C4-2B (cell line): Measurements from ENCODE around the gene SPAG4.

Source experiments
- CTCF ChIP-seq: fragments of 450-650 bp; conservative IDR thresholded peaks from 2 replicates; pipeline ENCODE4 v1.5.1; 2017; ENCODE audit warnings: mild to moderate bottlenecking
- ZFX ChIP-seq: fragments of 450-650 bp; IDR thresholded peaks from 2 replicates; pipeline ENCODE4 v1.6.1; 2017

- no peak for TF ChIP-seq CTCF
- TF ChIP-seq ZFX: no peak
These were observed 45.4 kb downstream of the SPAG4 start for GRCh38 chr20:35661053-35661452.
